HCT116 (cell line): Measurements from ENCODE around the gene UBE2J2. TPM values are rescaled to one million over a fixed set of nuclear protein-coding genes. Genes with fewer than 3 reads are reported as not detected.

ENCODE experiments used
- ATAC-seq: fragments of 200-7000 bp; cut with Tn5 transposase; 2 replicates; pipeline ENCODE4 v1.9.1; 2020; ENCODE audit warnings: mild to moderate bottlenecking, moderate library complexity
- BruUV-seq: library from RNA; stranded (reverse); fragments of 400-500 nt; replicated peaks from 2 replicates; lab custom pipeline; 2021; lab: Mats Ljungman, UMichigan
- CTCF ChIA-PET: fragments of 300-600 bp; sonication (Branson Sonifier 250); formaldehyde crosslinking; loops from one replicate; lab custom pipeline; 2021; ENCODE audit warnings: antibody characterized with exemption; lab: Charles Lee
- POLR2A ChIA-PET: fragments of 300-600, 350-600 bp; sonication (Branson Sonifier 250); formaldehyde crosslinking; loops from one replicate; lab custom pipeline; 2021; ENCODE audit warnings: antibody characterized with exemption; lab: Charles Lee
- RAD21 ChIA-PET, 2 experiments: fragments of 300-600 bp; sonication (Branson Sonifier 250); formaldehyde crosslinking; loops; one replicate each; lab custom pipeline; 2023; ENCODE audit warnings: low total read pairs in 2 of 2; ENCODE audit not compliant: uncharacterized antibody in 2 of 2, unreplicated experiment in 2 of 2, low non-redundant PET in 1 of 2; lab: Charles Lee
- DNase-seq: peaks from one replicate; pipeline ENCODE4 v3.0.0-alpha.2; 2010; ENCODE audit warnings: low read depth, low spot score
- H2AFZ ChIP-seq: fragments of 200-600 bp; shearing (Covaris generic), sonication (generic); 2 replicates; pipeline ENCODE4 v1.6.1; 2017; ENCODE audit warnings: low read depth, mixed run types, mixed read lengths, antibody characterized with exemption, low read length; ENCODE audit not compliant: poor library complexity, severe bottlenecking
- H3K27ac ChIP-seq: 2 replicates; pipeline ENCODE4 v1.5.1; 2012; ENCODE audit warnings: low read depth, low read length
- H3K27me3 ChIP-seq: fragments of 200-600 bp; sonication (generic); 2 replicates; pipeline ENCODE4 v1.6.1; 2016; ENCODE audit warnings: mixed run types, low read length, mixed read lengths; ENCODE audit not compliant: insufficient read depth
- H3K36me3 ChIP-seq, 2 experiments: fragments of 200-500 bp in 1 of 2; fragments of 200-600 bp in 1 of 2; sonication (Bioruptor generic) in 1 of 2; sonication (generic) in 1 of 2; 2 replicates each; pipeline versions ENCODE4 v1.5.1 to v1.6.1; 2014 to 2016; ENCODE audit warnings: low read length in 2 of 2, inconsistent platforms in 1 of 2, mixed read lengths in 1 of 2, mixed run types in 1 of 2; ENCODE audit not compliant: insufficient read depth in 2 of 2, control insufficient read depth in 1 of 2
- H3K4me1 ChIP-seq, 2 experiments: fragments of 200-600 bp in 1 of 2; sonication (generic) in 1 of 2; 2 replicates each; pipeline versions ENCODE4 v1.5.1 to v1.6.1; 2012 to 2017; ENCODE audit warnings: low read length in 2 of 2, inconsistent platforms in 1 of 2, mild to moderate bottlenecking in 1 of 2, mixed read lengths in 1 of 2, mixed run types in 1 of 2, moderate library complexity in 1 of 2; ENCODE audit not compliant: insufficient read depth in 2 of 2, control insufficient read depth in 1 of 2
- H3K4me2 ChIP-seq: fragments of 200-600 bp; sonication (generic); 2 replicates; pipeline ENCODE4 v1.6.1; 2017; ENCODE audit warnings: mixed run types, low read length, mixed read lengths
- H3K4me3 ChIP-seq, 2 experiments: fragments of 200-600 bp in 1 of 2; sonication (generic) in 1 of 2; replicated peaks in 1 of 2; 2 replicates each; pipeline ENCODE4 v1.5.1; 2011 to 2016; ENCODE audit warnings: low read length in 2 of 2, control low read depth in 1 of 2, low read depth in 1 of 2, mild to moderate bottlenecking in 1 of 2, mixed read lengths in 1 of 2, mixed run types in 1 of 2
- H3K79me2 ChIP-seq: fragments of 200-600 bp; sonication (generic); 2 replicates; pipeline ENCODE4 v1.6.1; 2017; ENCODE audit warnings: mild to moderate bottlenecking, mixed run types, low read length, moderate library complexity, mixed read lengths; ENCODE audit not compliant: insufficient read depth
- H3K9ac ChIP-seq: fragments of 200-600 bp; sonication (generic); 2 replicates; pipeline ENCODE4 v1.6.1; 2016; ENCODE audit warnings: low read length, mixed read lengths
- H3K9me2 ChIP-seq: fragments of 200-600 bp; sonication (generic), shearing (Covaris generic); 2 replicates; pipeline ENCODE4 v1.6.1; 2017; ENCODE audit warnings: mixed run types, mild to moderate bottlenecking, moderate library complexity; ENCODE audit not compliant: insufficient read depth
- H3K9me3 ChIP-seq, 2 experiments: fragments of 200-500 bp in 1 of 2; fragments of 200-600 bp in 1 of 2; sonication (Bioruptor generic) in 1 of 2; sonication (generic) in 1 of 2; 2 replicates each; pipeline ENCODE4 v1.6.1; 2014 to 2017; ENCODE audit warnings: low read length in 2 of 2, mixed read lengths in 2 of 2, inconsistent platforms in 1 of 2, low read depth in 1 of 2, mild to moderate bottlenecking in 1 of 2, mixed run types in 1 of 2, moderate library complexity in 1 of 2; ENCODE audit not compliant: control insufficient read depth in 1 of 2, insufficient read depth in 1 of 2
- H4K20me1 ChIP-seq: fragments of 200-600 bp; sonication (generic), shearing (Covaris generic); 2 replicates; pipeline ENCODE4 v1.6.1; 2017; ENCODE audit warnings: mixed run types, mild to moderate bottlenecking, moderate library complexity; ENCODE audit not compliant: insufficient read depth
- CBX3 ChIP-seq: IDR thresholded peaks from 2 replicates; pipeline ENCODE4 v1.6.1; 2012; ENCODE audit warnings: low read depth
- CEBPB ChIP-seq: IDR thresholded peaks from 2 replicates; pipeline ENCODE4 v1.6.1; 2012; ENCODE audit warnings: low read depth
- CTCF ChIP-seq, 3 experiments: fragments of 200-600 bp in 1 of 3; sonication (generic) in 1 of 3; IDR thresholded peaks in 2 of 3; conservative IDR thresholded peaks in 1 of 3; 2 replicates each; pipeline ENCODE4 v1.5.1; 2012 to 2017; ENCODE audit warnings: low read depth in 2 of 3, low read length in 2 of 3, antibody characterized with exemption in 1 of 3, borderline replicate concordance in 1 of 3, control low read depth in 1 of 3, mild to moderate bottlenecking in 1 of 3, mixed read lengths in 1 of 3, mixed run types in 1 of 3, moderate library complexity in 1 of 3; ENCODE audit not compliant: insufficient read depth in 1 of 3
- EGR1 ChIP-seq: IDR thresholded peaks from 2 replicates; pipeline ENCODE4 v1.6.1; 2012; ENCODE audit warnings: low read depth
- ELF1 ChIP-seq: IDR thresholded peaks from 2 replicates; pipeline ENCODE4 v1.6.1; 2012; ENCODE audit warnings: low read depth, borderline replicate concordance
- EZH2phosphoT487 ChIP-seq: fragments of 200-600 bp; IDR thresholded peaks from 2 replicates; pipeline ENCODE4 v1.6.1; 2018; ENCODE audit warnings: antibody characterized with exemption, borderline replicate concordance
- FOSL1 ChIP-seq: IDR thresholded peaks from 2 replicates; pipeline ENCODE4 v1.6.1; 2012; ENCODE audit warnings: low read depth
- JUND ChIP-seq: IDR thresholded peaks from 2 replicates; pipeline ENCODE4 v1.6.1; 2012
- POLR2A ChIP-seq: IDR thresholded peaks from 2 replicates; pipeline ENCODE4 v1.7.0; 2011; ENCODE audit warnings: borderline replicate concordance; ENCODE audit not compliant: insufficient read depth, insufficient read length; ENCODE audit errors: extremely low read depth
- RAD21 ChIP-seq: IDR thresholded peaks from 2 replicates; pipeline ENCODE4 v1.6.1; 2012; ENCODE audit warnings: low read depth, mild to moderate bottlenecking
- SP1 ChIP-seq: IDR thresholded peaks from 2 replicates; pipeline ENCODE4 v1.6.1; 2012; ENCODE audit warnings: low read depth
- YY1 ChIP-seq: IDR thresholded peaks from 2 replicates; pipeline ENCODE4 v1.6.1; 2011; ENCODE audit warnings: low read length, low read depth, moderate library complexity, mild to moderate bottlenecking; ENCODE audit not compliant: insufficient replicate concordance; ENCODE audit errors: extremely low read depth
- ZBTB33 ChIP-seq: IDR thresholded peaks from 2 replicates; pipeline ENCODE4 v1.6.1; 2011; ENCODE audit warnings: mild to moderate bottlenecking, low read length, moderate library complexity; ENCODE audit not compliant: insufficient replicate concordance; ENCODE audit errors: extremely low read depth
- intact Hi-C: fragments of 100-400 bp; cut with micrococcal nuclease; formaldehyde crosslinking; loops from 2 replicates; pipeline ENCODE4 v1.10.0; 2022
- total RNA-seq: library from RNA; stranded (reverse); gene quantifications from one replicate; pipeline ENCODE4 v1.2.1, GENCODE V29; 2021; ENCODE audit not compliant: unreplicated experiment
- TF ChIP-seq, protein P1 (sequence below): IDR thresholded peaks from 2 replicates; pipeline ENCODE4 v1.6.1; 2012
- TF ChIP-seq, protein P2 (sequence below): IDR thresholded peaks from 2 replicates; pipeline ENCODE4 v1.6.1; 2012

UBE2J2 gene
- total RNA-seq, 1 experiment from 2014 or later = 67.7 TPM

DNA sequence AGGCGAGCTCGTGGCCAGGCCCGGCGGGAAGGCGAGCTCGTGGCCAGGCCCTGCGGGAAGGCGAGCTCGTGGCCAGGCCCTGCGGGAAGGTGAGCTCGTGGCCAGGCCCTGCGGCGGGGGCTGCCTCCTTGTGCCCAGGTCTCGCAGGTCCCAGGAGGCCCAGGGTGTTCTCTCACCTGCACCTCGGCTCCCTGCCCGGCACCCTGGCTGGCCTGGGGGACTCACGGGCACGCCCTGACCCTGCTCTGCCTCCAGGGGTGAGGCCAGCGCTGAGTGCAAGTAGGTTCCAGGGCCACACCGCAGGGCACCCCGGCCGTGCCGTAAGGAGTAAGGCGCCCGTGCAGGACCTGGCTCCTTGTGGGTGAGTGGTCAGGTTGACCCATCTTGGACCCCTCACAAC is 46.3 kb downstream of the UBE2J2 start:
- no peak for DNase-seq
- no TSS peak for BruUV-seq
- ChIA-PET RAD21 (no interaction called here), POLR2A (no interaction called here), CTCF (no interaction called here)
- H3K9me3 ChIP-seq = no peaks in the 10 kb centered on the region
- H3K27me3 ChIP-seq = no peaks in the 10 kb centered on the region
- TF ChIP-seq CTCF (IDR thresholded peaks at IDR 0.05 in 2 of 3, conservative IDR thresholded peaks at IDR 0.05 in 1 of 3; ENCODE audit: borderline replicate concordance in 1 of 3, insufficient read depth in 1 of 3, low read depth in 2 of 3, low read length in 2 of 3) (no peak), CEBPB (no peak), ELF1 (no peak), FOSL1 (no peak), SP1 (no peak), YY1 (no peak), EGR1 (no peak), EZH2phosphoT487 (no peak), JUND (no peak), POLR2A (no peak), CBX3 (no peak), RAD21 (no peak), ZBTB33 (no peak)
- TF ChIP-seq, protein P1, sequence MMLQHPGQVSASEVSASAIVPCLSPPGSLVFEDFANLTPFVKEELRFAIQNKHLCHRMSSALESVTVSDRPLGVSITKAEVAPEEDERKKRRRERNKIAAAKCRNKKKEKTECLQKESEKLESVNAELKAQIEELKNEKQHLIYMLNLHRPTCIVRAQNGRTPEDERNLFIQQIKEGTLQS = no peak
- TF ChIP-seq, protein P2, sequence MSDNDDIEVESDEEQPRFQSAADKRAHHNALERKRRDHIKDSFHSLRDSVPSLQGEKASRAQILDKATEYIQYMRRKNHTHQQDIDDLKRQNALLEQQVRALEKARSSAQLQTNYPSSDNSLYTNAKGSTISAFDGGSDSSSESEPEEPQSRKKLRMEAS = no peak
- H3K4me1 ChIP-seq = peaks cover 3 to 11% of the 10 kb centered on the region in 2 experiments; a peak in 1 of 4 replicates
- H2AFZ ChIP-seq = no peak overlapping the region
- no peak overlapping the region for H3K4me2 ChIP-seq
- ATAC-seq = no peak
- H4K20me1 ChIP-seq = no peaks in the 10 kb centered on the region
- no peaks in the 10 kb centered on the region for H3K9me2 ChIP-seq
- H3K9ac ChIP-seq = no peak overlapping the region
- peaks cover 82% of the 10 kb centered on the region for H3K79me2 ChIP-seq
- intact Hi-C loops = no loop called here
- H3K36me3 ChIP-seq = peaks cover 19 to 30% of the 10 kb centered on the region in 2 experiments
- H3K4me3 ChIP-seq = no peak overlapping the region
- peak overlapping the region; percentile 18; the same call in 1 of the 2 replicates for H3K27ac ChIP-seq
